Activated CD4-positive, CD25-positive, alpha-beta regulatory T cell treated with anti-CD3 and anti-CD28 coated beads, Interleukin-2, amount 50 U/mL, for 24 hours (primary cell): ENCODE measurements around the gene STK16.
A peak's percentile ranks its signal among the peaks of the same experiment; 100 is the strongest.
"Not testable (repeated sequence)": the region's sequence is repeated elsewhere in the genome, so short reads cannot be mapped to it uniquely, and the experiment has no call there.

ENCODE experiments used
- ATAC-seq, 2 donors: fragments of 150-1000 bp; cut with Tn5 transposase; one replicate each; pipeline ENCODE4 v1.10.0; 2021; ENCODE audit warnings: mild to moderate bottlenecking in 1 of 2, moderate library complexity in 1 of 2

Gene STK16

DNA sequence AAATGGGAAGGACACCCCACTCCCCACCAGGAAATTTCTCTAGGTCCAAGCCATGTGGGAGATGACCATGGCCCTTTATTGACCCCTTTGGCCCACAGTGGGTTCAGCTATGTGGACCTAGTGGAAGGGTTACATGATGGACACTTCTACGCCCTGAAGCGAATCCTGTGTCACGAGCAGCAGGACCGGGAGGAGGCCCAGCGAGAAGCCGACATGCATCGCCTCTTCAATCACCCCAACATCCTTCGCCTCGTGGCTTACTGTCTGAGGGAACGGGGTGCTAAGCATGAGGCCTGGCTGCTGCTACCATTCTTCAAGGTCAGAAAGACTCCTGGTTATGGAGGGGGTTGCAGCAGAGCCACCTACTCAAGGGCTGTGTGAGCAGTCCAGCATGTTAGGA, 1.3 kb downstream of the STK16 start:
- ATAC-seq, result no peak

DNA sequence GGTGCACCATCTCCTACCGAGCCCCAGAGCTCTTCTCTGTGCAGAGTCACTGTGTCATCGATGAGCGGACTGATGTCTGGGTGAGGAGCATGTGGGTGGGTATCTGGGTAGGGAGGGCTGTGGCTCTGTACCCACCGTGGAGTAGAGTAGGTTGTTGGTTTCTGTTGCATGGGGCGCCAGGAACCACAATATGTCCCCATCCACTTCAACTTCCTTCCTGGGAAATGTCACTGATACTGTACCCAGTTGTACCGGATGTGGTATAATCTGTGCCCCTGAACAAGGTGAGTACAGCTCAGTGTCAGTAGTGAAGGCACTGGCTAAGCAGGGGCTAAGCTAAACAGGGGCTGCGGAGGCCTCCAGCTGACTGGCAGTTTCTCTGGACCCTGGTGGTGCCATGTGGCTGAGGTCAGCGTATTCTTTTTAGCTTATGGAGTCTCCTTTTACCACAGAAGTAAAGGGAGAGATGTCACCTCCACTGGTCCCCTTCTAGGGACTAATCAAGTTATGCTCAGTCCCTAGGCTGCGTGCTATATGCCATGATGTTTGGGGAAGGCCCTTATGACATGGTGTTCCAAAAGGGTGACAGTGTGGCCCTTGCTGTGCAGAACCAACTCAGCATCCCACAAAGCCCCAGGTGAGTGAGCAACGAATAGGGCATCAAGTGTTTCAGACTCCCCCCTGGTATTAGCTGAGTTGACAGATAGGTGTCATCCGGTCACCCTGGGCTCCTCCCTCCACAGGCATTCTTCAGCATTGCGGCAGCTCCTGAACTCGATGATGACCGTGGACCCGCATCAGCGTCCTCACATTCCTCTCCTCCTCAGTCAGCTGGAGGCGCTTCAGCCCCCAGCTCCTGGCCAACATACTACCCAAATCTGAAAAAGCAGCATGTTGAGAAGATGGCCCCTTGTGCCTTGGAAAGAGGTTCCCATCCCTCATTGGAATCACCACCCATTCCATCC, 2.7 kb downstream of the STK16 start:
- ATAC-seq, result peak; percentile 57 to 59

DNA sequence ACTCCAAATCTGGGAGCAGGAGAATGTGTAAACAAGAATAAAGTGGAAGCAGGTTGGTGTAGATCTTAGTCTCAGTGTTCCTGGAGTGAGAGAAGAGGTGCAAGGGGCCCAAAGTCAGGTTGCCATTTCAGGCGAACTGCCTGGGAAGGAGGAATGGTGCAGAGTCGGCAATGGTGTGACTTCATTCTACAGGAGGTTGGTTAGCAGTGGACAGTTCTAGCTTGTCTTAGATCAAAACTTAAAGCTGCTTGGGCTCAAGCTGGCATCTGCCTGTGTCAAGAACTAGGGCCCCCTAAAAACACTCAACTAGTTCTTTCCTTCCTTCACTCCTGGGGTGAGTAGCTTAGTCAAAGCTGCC, 3.5 kb downstream of the STK16 start:
- ATAC-seq, result no peak

DNA sequence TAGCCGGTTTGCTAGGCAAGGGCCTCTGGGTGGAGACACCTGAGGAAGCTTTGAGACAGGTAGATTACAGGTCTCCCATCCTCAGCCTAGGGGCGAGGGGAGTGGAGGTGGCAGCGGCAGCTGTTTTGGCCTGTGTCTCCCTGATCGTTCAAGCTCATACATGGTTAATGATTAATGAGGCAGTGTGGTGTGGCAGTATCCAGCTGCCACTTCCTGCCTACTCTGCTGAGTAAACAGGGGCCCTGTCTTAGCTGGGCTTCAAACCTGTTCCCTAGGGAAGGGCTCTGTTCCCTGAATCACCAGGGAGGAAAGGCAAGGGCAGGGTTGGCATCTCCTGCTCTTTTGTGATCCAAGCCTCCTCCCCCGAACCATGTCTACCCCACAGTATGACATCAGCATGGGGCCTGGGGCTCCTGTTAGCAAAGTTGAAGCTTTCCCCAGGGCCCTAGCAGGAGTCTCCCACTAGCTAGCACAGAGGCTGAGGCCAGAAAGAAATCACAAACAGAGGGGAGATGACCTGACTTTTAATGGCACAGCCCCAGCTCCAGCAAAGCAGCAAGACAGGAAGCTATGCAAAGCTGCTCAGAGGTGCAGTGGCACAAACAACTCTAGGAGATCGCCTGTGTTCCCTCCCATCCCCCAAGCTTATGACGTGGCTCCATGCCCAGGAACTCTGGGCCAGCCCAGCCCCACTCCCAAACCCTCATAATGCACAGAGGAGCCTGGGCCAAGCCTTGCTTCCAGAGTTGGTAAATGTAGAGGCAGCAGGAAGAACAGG, 4.1 kb downstream of the STK16 start:
- no peak for ATAC-seq

DNA sequence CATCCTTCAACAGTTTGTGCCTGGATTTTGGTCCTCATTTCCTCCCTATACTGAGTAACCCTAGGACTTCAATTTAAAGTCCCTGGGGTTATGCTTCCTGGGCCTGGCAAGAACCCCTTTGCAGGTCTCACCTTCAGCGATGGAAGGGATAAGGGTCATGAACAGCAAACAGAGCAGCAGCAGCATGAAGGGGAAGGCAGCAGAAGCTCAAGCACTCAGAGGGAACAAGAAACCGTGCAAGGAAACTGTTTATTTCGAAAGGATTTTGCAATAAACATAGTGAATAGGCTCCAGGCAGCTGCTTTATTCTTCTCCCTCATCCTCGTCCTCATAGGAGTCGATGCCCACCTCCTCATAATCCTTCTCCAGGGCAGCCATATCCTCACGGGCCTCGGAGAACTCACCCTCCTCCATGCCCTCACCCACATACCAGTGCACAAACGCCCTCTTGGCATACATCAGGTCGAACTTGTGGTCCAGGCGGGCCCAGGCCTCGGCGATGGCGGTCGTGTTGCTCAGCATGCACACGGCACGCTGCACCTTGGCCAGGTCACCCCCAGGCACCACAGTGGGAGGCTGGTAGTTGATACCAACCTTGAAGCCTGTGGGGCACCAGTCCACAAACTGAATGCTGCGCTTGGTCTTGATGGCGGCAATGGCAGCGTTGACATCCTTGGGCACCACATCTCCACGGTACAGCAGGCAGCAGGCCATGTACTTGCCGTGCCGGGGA, 4.9 kb downstream of the STK16 start:
- no peak for ATAC-seq

DNA sequence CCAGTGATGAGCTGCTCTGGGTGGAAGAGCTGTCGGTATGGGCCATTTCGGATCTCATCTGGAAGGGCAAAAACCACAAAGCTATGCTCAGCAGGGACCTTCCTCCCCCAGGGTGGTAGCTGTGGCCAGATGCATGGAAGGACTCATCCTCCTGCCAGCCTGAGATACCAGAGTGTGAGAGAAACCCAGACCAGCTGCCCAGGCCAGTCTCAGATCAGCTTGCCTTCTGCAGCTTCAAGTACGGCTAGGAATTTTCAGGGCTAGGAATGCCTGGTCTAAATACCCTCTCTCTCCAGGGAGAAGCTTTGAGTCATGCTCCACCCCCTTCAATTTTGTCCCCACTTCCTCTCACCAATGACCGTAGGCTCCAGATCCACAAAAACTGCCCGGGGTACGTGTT, 6.4 kb downstream of the STK16 start:
- no peak for ATAC-seq

DNA sequence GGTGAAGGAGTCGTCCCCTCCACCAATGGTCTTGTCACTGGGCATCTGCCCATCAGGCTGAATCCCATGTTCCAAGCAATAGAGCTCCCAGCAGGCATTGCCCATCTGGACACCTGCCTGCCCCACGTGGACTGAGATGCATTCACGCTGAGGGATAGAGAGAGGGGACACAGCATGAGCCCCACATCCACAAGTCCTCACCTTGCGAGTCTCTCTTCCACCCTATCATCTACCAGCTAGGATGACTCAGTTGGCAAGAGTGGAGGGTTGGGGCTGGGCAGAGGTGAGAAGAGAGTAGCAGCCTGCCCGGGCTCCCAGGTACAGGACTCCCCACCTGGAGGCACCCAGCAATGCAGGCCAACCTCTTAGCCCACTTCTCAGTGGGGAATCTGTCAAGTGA, 6.8 kb downstream of the STK16 start:
- peak in 1 of 2 donors; percentile 2 for ATAC-seq

DNA sequence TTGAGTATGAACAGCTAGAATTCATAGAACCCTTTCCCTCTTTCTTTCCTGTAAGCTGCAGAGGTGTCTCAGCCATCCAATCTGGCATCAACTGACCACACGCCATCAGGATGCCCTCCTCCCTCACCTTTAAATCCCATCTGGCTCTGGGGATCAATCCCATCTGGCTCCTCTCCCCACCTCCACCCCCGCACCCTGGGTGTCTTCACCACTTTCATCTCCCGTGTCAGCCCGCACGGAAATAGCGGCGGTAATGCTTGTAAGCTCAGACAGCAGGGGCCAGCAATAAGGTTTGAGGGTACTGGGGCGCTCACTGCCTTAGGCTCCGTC, 7.3 kb downstream of the STK16 start:
- no peak for ATAC-seq

DNA sequence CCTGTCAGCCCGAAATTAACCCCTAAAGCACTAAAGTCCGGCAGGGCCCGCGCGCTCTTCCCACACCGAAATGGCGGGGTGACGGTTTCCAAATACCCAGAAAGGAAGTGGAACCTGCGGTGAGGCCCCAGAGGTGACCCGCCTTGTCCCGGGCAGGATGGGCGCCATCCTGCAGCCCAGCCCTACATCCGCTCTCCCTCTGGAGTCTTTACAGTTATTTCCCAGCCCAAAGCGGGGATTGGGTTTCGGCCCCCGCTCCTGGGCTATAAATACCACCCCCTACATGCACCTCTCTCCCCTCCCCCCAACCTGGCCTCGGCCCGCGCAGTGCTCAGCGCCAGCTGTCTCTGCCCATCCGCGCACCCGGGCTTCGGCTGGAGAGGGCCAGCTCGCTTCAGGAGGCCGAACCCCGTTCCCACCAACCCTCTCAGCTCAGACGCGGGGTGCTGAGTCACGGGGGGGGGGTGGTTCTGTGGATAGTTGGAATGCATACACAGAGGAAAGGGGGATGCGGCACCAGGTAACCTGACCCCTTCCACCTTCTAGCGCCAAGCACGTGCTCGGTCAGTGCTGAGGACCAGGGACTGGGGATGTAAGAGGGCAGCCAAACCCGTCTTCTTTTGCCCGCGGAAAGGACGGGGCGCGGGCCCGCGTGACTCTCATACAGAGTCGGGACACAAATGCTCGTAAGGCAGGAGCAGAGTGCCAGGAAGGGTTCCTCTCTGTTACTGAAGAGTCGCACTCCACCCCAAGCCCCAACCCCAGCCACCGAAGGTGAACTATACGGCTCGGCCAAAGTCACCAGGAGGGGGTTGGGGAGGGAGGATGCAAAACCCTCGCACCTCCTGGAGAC, 7.8 kb downstream of the STK16 start, which contains the start of gene TUBA4B:
Gene TUBA4B (plus strand): TSS at position 344 of the 853 bp plus-strand sequence. CDS start 165 bp downstream, at position 509.
- ATAC-seq, result peak; percentile 9 to 22

DNA sequence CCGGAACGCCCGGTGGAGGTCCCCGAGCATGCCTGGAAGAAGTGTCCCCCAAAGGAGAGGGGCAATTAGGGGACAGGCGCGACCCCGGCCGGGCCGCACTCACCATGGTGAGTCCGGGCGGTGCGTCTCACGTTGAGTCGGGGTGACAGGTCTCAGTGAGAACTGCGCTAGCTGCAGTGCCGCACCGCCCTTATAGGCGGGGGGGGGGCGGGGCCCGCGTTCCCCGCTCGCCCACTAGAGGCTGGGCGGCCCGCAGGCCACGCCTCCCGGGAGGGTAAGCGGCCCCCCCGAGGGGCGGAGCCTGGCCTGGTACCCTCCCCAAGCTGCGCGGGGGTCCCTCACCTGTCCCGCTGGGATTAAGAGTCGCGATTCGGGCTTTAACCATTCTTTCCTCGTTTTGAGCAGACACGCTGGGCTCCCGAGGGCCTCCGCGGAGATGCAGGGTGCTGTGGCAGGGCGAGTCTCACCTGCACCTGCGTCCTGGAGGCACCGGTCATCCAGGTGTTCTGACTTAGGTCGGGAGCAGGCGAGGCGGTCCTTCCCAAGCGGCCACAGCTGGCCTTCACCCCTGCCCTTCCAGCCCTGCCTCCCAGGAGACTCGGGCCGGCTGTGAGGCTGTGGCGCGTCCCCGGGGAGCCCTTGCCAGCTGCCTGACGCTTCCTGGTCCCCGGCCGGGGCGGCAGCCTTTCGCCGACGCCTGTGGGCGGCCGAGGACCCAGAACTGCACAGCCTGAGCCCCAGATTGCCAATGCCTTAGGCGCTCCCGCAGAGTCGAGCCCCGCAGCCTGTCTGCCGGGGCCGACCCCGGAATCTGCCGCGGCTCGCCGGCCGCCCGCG, 8.7 kb downstream of the STK16 start, which contains the start of gene TUBA4A:
Gene TUBA4A (minus strand): TSS at position 166 of the 837 bp plus-strand sequence. CDS start 60 bp downstream, at position 106.
- peak; percentile 71 to 73 for ATAC-seq

DNA sequence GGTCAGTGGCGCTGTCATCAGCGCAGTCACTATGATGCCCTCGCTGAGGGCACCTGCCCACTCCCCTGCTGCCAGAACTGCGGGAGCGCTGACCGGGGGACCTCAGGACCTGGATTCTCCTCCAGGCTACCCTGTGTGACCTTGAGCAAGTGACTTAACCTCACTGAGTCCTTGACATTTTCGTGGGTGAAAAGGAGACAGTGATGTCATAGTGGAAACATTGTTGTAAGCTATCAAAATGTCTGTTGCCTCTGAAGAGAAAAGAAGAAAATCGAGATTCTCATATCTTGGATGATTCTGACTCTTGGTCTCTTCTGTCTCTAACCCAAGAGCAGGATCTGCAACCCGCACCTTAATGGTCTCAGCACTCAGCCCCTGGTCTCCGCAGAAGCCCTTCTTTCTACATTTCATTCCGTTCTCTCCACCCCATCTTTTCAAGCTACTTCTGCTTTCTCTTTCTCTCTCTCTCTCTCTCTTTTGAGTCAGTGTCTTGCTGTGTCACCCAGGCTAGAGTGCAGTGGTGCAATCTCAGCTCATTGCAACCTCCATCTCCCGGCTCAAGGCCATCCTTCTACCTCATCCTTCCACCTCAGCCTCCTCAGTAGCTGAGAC, 9.4 kb downstream of the STK16 start:
- peak; percentile 65 to 67 for ATAC-seq

DNA sequence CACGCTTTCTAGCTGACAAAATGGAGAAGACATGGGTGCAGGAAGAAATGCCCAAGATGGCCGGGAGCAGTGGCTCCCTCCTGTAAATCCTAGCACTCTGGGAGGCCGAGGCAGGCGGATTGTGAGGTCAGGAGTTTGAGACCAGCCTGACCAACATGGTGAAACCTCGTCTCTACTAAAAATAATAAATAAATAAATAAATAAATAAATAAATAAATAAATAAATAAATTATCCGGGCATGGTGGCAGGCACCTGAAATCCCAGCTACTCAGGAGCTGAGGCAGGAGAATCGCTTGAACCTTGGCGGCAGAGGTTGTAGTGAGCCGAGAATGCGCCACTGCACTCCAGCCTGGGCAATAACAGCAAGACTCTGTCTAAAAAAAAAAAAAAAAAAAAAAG, 13.7 kb downstream of the STK16 start:
- not testable (repeated sequence) for ATAC-seq

DNA sequence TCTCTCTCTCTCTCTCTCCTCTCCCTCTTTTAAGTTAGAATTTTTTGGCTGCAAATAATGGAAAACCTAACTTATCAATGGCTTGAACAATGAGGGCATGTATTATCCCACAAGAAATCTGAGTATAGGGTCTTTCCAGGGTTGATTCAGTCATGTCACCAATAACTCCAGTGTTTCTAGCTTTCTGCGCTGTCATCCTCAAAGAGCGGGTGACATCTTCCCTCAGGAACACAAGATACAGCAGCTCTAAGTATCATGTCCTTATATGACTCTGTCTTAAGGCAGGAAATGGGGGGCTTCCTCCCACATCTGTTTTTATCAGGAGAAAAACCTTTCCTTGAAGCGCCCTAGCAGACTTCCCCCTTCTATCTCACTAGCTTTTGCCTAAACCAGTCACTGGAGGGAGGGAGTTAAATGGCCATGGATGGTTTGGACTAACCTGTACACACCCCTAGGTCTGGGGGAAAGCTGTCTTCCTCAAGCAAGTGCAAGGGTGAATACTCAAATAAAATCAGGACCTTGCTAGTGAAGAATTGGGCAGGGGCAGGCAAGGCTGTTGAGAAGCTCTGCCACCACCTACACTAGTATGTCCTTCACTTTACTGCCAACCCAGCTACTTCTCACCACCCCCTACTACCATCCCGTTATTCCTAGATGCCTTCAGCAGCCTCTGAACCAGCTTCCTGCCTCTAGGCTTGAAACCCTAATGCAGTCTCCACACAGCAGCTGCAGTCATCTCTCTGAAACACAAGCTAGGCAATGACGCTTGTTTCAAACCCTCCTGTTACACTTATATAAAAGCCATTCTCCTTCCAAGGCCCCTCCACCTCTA, 16.0 kb downstream of the STK16 start:
- no peak for ATAC-seq

DNA sequence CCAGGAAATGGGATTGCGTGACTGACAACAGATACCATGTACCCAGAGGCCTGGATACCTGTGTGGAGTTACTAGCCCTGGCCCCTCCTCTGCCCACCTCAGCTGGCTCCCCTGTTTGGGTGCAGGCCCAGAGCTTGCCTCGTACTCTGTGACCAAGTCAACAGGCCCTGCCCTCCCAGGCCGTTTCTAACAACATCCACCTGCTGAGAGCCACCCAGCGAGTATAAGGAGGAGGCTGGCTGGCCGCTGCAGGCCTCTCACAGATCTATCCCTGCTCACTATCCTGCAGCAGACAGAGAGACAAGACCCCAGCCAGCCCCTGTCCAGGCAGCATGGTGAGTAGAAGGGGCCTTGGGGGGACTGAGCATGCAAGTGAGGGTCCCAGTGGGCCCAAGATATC, 21.0 kb downstream of the STK16 start:
- no peak for ATAC-seq

DNA sequence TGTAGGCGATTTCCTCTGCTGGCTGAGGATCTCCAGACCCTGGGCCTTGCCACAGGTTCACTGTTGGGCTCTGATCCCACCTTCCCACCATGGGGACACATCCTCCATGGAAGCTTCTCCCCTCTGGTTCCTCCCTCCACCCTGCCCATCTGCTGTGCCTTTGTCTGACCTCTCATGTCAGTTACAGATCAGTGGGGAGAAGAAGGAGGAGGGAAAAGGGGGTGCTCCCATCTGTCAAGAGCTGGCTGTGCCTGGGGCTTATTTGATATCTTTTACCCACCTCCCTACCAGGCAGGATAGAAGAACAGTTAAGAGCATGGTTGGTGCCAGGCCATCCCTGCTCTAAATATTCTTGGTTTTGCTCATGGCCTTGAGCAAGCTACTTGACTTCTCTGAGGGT, 21.6 kb downstream of the STK16 start:
- ATAC-seq, result no peak

DNA sequence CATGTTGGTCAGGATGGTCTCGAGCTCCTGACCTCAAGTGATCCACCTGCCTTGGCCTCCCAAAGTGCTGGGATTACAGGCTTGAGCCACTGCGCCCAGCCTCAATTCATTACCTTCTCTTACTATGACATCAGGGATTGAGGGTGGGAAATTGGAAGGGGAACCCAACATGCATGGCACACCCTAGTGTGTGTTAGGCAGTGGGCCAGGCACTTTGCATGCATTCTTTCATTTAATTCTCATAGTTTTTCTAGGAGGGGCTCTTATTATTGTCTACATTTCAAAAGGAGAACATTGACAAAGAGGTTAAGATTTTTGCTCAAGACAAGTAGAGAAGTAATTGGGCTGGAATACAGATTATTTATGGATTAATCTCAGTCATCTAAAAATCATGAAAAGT, 23.0 kb downstream of the STK16 start:
- ATAC-seq, result no peak

DNA sequence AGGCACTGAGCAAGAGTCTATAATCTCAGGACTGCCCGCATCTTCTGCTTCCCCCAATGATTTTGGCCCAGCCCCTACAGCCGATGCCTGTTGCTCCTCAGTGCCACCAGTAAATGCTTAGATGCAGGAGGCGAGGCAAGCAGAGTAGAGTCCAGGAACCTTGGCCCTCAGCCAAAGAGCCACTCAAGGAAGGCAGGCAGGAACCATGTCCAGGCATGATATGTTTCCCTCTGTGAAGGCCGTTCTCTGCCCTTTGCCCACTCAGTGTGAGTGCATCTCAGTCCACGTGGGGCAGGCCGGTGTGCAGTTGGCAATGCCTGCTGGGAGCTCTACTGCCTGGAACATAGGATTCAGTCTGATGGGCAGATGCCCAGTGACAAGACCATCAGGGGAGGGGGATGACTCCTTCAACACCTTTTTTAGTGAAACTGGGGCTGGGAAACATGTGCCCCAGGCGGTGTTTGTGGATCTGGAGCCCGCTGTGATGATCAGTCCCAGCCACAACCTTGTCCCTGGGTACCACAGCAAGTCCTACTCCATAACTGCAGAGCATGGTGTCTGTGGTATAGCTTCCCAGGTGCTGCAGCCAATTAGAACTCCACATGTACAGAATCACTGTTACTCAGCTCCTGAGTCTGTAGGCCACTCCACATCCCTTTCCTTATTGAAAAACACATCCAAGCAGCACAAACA, 24.2 kb downstream of the STK16 start:
- no peak for ATAC-seq

DNA sequence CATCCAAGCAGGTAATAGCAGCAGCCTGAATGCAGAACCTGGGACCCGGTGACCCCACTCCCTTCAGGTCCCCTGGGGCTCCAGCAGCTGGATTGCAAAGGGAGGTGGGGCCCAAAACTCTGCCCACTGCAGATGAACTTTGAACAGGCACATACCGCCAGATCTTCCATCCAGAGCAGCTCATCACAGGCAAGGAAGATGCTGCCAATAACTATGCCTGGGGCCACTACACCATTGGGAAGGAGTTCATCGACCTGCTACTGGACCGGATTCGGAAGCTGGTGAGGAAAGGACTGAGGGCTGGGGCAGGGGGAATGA, 24.7 kb downstream of the STK16 start:
- no peak for ATAC-seq

DNA sequence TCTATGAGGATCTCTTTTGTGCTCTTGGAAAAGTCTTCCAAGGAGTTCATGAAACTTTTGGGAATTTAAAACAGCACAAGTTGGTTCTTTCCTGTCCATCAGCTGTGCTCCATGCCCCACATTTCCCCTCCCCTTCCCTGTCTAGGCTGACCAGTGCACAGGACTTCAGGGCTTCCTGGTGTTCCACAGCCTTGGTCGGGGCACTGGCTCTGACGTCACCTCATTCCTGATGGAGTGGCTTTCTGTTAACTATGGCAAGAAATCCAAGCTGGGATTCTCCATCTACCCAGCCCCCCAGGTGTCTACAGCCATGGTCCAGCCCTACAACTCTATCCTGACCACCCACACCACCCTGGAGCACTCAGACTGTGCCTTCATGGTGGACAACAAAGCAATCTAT, 25.7 kb downstream of the STK16 start:
- ATAC-seq, result no peak
